Thoracic aorta (tissue), 2 donors: ENCODE measurements around the gene PBX4. TPM values are rescaled to one million over a fixed set of nuclear protein-coding genes. Genes with fewer than 3 reads are reported as not detected.

Experiments used
- total RNA-seq, 2 donors: library from RNA; depleted of rRNA; stranded (reverse); fragments of >200 nt; gene quantifications; one replicate each; pipeline versions ENCODE4 v1.1.0 to v1.2.3, GENCODE V29; 2016

PBX4 gene
- total RNA-seq, 2 donors from 2014 or later = not detected

Other genes starting within 250 kb of the PBX4 start
- gene GATAD2A, start 213.0 kb downstream of the PBX4 start, total RNA-seq = 10 to 100 TPM; 55.9 to 79.1 TPM
- gene TSSK6, start 103.1 kb downstream of the PBX4 start, total RNA-seq = 1 to 10 TPM; 1.5 to 3.6 TPM
- gene NDUFA13, start 102.5 kb downstream of the PBX4 start, total RNA-seq = 10 to 100 TPM; 15.5 to 60.8 TPM
- gene YJEFN3, start 89.8 kb downstream of the PBX4 start, total RNA-seq = 1 to 10 TPM; 2.0 to 7.9 TPM
- 1 to 10 TPM in 1 of 2 donors, under 1 TPM in 1; 0.81 to 1.5 TPM for gene CILP2, start 80.4 kb downstream of the PBX4 start, total RNA-seq
- 10 to 100 TPM in 1 of 2 donors, 1 to 10 TPM in 1; 4.2 to 11.6 TPM for gene LPAR2, start 9.5 kb upstream of the PBX4 start, total RNA-seq
- 10 to 100 TPM; 12.5 to 13.1 TPM for gene GMIP, start 25.0 kb upstream of the PBX4 start, total RNA-seq
- gene ATP13A1, start 45.0 kb upstream of the PBX4 start, total RNA-seq = 100 to 1,000 TPM in 1 of 2 donors, 10 to 100 TPM in 1; 95.0 to 150 TPM
- gene ZNF101, start 50.2 kb upstream of the PBX4 start, total RNA-seq = 1 to 10 TPM; 2.2 to 8.3 TPM
- gene ZNF14, start 114.4 kb upstream of the PBX4 start, total RNA-seq = 10 to 100 TPM in 1 of 2 donors, 1 to 10 TPM in 1; 6.9 to 11.6 TPM
- gene ZNF506, start 203.1 kb upstream of the PBX4 start, total RNA-seq = 10 to 100 TPM; 55.5 to 66.7 TPM
- gene ZNF253, start 247.2 kb upstream of the PBX4 start, total RNA-seq = 1 to 10 TPM; 3.0 to 9.0 TPM